Transverse colon (tissue), 4 donors: ENCODE data around the gene MORC1. TPM values are rescaled to one million over a fixed set of nuclear protein-coding genes. Genes with fewer than 3 reads are reported as not detected.

Source experiments
- DNase-seq: peaks from one replicate; pipeline ENCODE4 v3.0.0-alpha.2; 2019
- H3K27ac ChIP-seq, 4 donors: fragments of 200-600 bp; sonication (generic); 2 replicates each; pipeline ENCODE4 v1.5.1; 2016 to 2018; ENCODE audit warnings: inconsistent platforms in 4 of 4
- H3K27me3 ChIP-seq: fragments of 200-600 bp; sonication (generic); 2 replicates; pipeline ENCODE4 v1.5.1; 2017; ENCODE audit warnings: inconsistent platforms
- H3K36me3 ChIP-seq, 4 donors: fragments of 200-600 bp; sonication (generic); 2 replicates each; pipeline ENCODE4 v1.5.1; 2017 to 2019; ENCODE audit warnings: inconsistent platforms in 4 of 4
- H3K4me1 ChIP-seq, 4 donors: fragments of 200-600 bp; sonication (generic); 2 replicates each; pipeline ENCODE4 v1.5.1; 2017 to 2020; ENCODE audit warnings: inconsistent platforms in 4 of 4
- H3K4me3 ChIP-seq, 4 donors: fragments of 200-600 bp; sonication (generic); 1 replicate in 1 of 4; 2 replicates in 3 of 4; pipeline versions ENCODE4 v1.5.1 to v1.6.1; 2017 to 2019; ENCODE audit warnings: inconsistent platforms in 4 of 4
- H3K9me3 ChIP-seq, 2 donors: fragments of 200-600 bp; sonication (generic); 2 replicates each; pipeline ENCODE4 v1.5.1; 2017 to 2019; ENCODE audit warnings: inconsistent platforms in 2 of 2
- CTCF ChIP-seq, 5 experiments: fragments of 200-600 bp in 3 of 5; fragments of 450-650 bp in 2 of 5; sonication (generic) in 3 of 5; IDR thresholded peaks; 1 replicate in 2 of 5; 2 replicates in 3 of 5; pipeline ENCODE4 v1.5.1; 2016 to 2017; ENCODE audit warnings: antibody characterized with exemption in 5 of 5, inconsistent platforms in 3 of 5, mild to moderate bottlenecking in 2 of 5, moderate library complexity in 1 of 5
- EP300 ChIP-seq: sonication (generic); formaldehyde crosslinking; IDR thresholded peaks from one replicate; pipeline ENCODE4 v1.6.1; 2017; ENCODE audit warnings: antibody characterized with exemption, low read depth
- POLR2A ChIP-seq: fragments of 450-650 bp; IDR thresholded peaks from one replicate; pipeline ENCODE4 v1.6.1; 2016; ENCODE audit warnings: antibody characterized with exemption, mild to moderate bottlenecking, moderate library complexity
- POLR2AphosphoS5 ChIP-seq, 3 donors: sonication (generic); formaldehyde crosslinking; IDR thresholded peaks; one replicate each; pipeline ENCODE4 v1.6.1; 2016; ENCODE audit warnings: antibody characterized with exemption in 3 of 3
- WGBS, 2 donors: methylation state at CpG; one replicate each; pipeline ENCODE4 v1.1.5; 2018; ENCODE audit warnings: low coverage in 1 of 2; 5-methylcytosine and 5-hydroxymethylcytosine counted together
- in situ Hi-C, 4 donors: fragments of 200-750 bp; cut with MboI; loops; one replicate each; pipeline versions ENCODE4 v1.15.0 to v1.15.1; 2017; ENCODE audit warnings: low sequenced_read_pairs in 3 of 4, low pct_ligation_motif_present in 1 of 4, low pct_unique_long_range_greater_than_20kb in 1 of 4
- intact Hi-C: fragments of 100-400 bp; cut with DNase I; formaldehyde crosslinking; loops from one replicate; pipeline ENCODE4 v1.15.1; 2023; ENCODE audit warnings: low total_unique reads
- total RNA-seq, 4 donors: library from RNA; depleted of rRNA; stranded (reverse); fragments of >200 nt; gene quantifications; one replicate each; pipeline ENCODE4 v1.1.0, GENCODE V29; 2016

MORC1 gene
- total RNA-seq, result under 1 TPM in 1 of 4 donors, not detected in 3; 0.16 TPM

GRCh38 chr3:109117939-109118338 lies at the start of gene MORC1:
Gene MORC1 (minus strand): TSS chr3:109118134. CDS start chr3:109118059, 75 bp downstream.
- in situ Hi-C loops, result no loop called here
- DNase-seq, result no peak
- Histone ChIP-seq H3K27ac (no peak within 1 kb of the TSS), H3K9me3 (no peaks in the 10 kb centered on the region), H3K4me3 (no peak within 1 kb of the TSS), H3K4me1 (peaks cover 0 to 7% (median 2%) of the 10 kb centered on the region in 4 donors), H3K36me3 (no peaks in the 10 kb centered on the region), H3K27me3 (no peaks in the 10 kb centered on the region)
- intact Hi-C loops, result no loop called here
- WGBS, 2 donors, result 85 to 95% methylated on average over 5 to 38 of the region's 38 CpGs
- TF ChIP-seq CTCF (IDR thresholded peaks at IDR 0.05), result no peak
- no peak for TF ChIP-seq POLR2AphosphoS5 (IDR thresholded peaks at IDR 0.05)
- no peak for TF ChIP-seq EP300
- no peak for TF ChIP-seq POLR2A

DNA sequence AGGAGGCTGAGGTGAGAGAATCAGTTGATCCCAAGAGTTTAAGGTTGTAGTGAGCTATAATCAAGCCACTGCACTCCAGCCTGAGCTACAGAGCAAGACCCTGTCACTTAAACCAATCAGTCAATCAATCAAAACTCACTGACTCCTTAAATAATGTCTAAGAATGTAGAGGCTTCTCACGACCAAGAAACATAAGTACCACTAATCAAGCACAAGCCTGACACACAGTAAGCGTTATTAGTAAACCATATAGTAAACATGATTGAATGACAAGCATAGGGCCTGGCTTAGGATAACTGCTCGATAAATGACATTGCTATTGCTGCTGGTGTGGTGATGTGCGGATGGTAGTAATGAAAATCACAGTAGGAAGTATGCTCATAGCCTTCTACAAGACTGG lies 48.0 kb upstream of the MORC1 start:
- Histone ChIP-seq H3K9me3 (no peaks in the 10 kb centered on the region), H3K4me1 (peaks cover 0 to 10% (median 1%) of the 10 kb centered on the region in 4 donors), H3K36me3 (no peaks in the 10 kb centered on the region), H3K27me3 (no peaks in the 10 kb centered on the region), H3K4me3 (no peak overlapping the region), H3K27ac (no peak overlapping the region)
- intact Hi-C loops (no loop called here), in situ Hi-C loops (no loop called here)
- no peak for TF ChIP-seq POLR2A
- no peak for TF ChIP-seq CTCF (IDR thresholded peaks at IDR 0.05)
- no peak for TF ChIP-seq POLR2AphosphoS5 (IDR thresholded peaks at IDR 0.05)
- no peak for TF ChIP-seq EP300
- DNase-seq, result no peak
- WGBS, 2 donors, result 81 to 84% methylated on average over 4 of the region's 4 CpGs

- in situ Hi-C loops, result no loop called here
Observed at GRCh38 chr3:109161487-109162123, 43.7 kb upstream of the MORC1 start.

DNA sequence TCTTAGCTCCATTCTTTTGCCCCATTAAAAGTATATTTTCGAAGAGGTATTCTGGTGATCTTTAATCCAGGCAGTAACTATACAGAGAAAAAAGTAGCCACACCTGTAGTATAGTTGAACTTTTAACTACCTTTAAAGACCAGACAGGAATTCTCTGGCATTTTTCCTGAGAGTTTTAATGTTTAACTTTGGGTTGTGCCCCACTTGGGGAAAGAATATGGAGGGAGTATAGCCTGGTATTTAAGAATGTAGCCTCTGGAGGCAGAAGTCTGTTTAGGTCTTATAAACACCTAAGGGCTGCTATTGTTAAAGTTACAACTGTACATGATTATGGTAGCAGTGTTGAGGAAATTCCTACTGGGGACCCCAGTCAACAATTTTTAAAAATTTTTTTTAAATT lies 37.9 kb upstream of the MORC1 start:
- Histone ChIP-seq H3K9me3 (no peaks in the 10 kb centered on the region), H3K27me3 (no peaks in the 10 kb centered on the region), H3K27ac (peak overlapping the region; percentile 11 to 52 (median 38)), H3K4me1 (peaks cover 0 to 19% (median 3%) of the 10 kb centered on the region in 4 donors), H3K4me3 (no peak overlapping the region), H3K36me3 (no peaks in the 10 kb centered on the region)
- intact Hi-C loops (no loop called here), in situ Hi-C loops (no loop called here)
- WGBS, 2 donors, result 10 to 32% methylated on average over 1 of the region's 1 CpG
- TF ChIP-seq POLR2AphosphoS5 (IDR thresholded peaks at IDR 0.05) (no peak), CTCF (IDR thresholded peaks at IDR 0.05) (peak in 3 of 5 experiments; percentile 6 to 25 (median 20))
- DNase-seq, result no peak

More at GRCh38 chr3:109161487-109162123, 43.7 kb upstream of the MORC1 start:
- Histone ChIP-seq H3K27me3 (no peaks in the 10 kb centered on the region), H3K27ac (peak overlapping the region in 1 of 4 donors; percentile 41), H3K36me3 (no peaks in the 10 kb centered on the region), H3K4me3 (no peak overlapping the region), H3K9me3 (no peaks in the 10 kb centered on the region), H3K4me1 (peaks cover 0 to 10% (median 1%) of the 10 kb centered on the region in 4 donors)
- DNase-seq, result no peak
- TF ChIP-seq CTCF (IDR thresholded peaks at IDR 0.05) (no peak), POLR2A (no peak), POLR2AphosphoS5 (IDR thresholded peaks at IDR 0.05) (no peak), EP300 (no peak)
- intact Hi-C loops, result no loop called here
- 15 to 27% methylated on average over 2 of the region's 2 CpGs for WGBS, 2 donors
